GM18873 (cell line): ENCODE measurements around the gene YWHAG.
"Not testable (repeated sequence)": the region's sequence is repeated elsewhere in the genome, so short reads cannot be mapped to it uniquely, and the experiment has no call there.

Source experiments
- ATAC-seq: cut with Tn5 transposase; IDR thresholded peaks from one replicate; pipeline ENCODE4 v1.9.1; 2021; ENCODE audit warnings: mild to moderate bottlenecking, moderate library complexity, moderate number of reproducible peaks; ENCODE audit not compliant: unreplicated experiment, low FRiP score

The YWHAG gene

GRCh38 chr7:76358481-76359110, at the start of gene YWHAG:
TSS of gene YWHAG (minus strand) at chr7:76358991. CDS start at chr7:76358808, 183 bp downstream.
- ATAC-seq: peak; percentile 53

GRCh38 chr7:76408121-76408560, 49.4 kb upstream of the YWHAG start:
- no peak for ATAC-seq

GRCh38 chr7:76407718-76408117, 48.9 kb upstream of the YWHAG start:
- no peak for ATAC-seq

DNA sequence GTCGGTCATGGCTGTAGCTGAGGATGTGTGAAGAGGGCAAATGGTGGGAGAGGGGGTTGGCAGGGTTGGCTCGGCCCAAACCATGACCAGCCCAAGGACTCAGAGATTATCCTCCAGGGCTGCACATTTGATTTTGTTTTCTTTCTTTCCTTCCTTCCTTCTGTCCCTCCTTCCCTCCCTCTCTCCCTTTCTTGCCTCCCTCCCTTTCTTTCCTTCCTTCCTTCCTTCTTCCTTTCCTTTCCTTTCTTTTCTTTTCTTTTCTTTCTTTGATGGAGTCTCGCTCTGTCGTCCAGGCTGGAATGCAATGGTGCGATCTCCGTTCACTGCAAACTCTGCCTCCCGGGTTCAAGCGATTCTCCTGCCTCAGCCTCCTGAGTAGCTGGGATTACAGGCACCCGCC, 46.9 kb upstream of the YWHAG start:
- no peak for ATAC-seq

DNA sequence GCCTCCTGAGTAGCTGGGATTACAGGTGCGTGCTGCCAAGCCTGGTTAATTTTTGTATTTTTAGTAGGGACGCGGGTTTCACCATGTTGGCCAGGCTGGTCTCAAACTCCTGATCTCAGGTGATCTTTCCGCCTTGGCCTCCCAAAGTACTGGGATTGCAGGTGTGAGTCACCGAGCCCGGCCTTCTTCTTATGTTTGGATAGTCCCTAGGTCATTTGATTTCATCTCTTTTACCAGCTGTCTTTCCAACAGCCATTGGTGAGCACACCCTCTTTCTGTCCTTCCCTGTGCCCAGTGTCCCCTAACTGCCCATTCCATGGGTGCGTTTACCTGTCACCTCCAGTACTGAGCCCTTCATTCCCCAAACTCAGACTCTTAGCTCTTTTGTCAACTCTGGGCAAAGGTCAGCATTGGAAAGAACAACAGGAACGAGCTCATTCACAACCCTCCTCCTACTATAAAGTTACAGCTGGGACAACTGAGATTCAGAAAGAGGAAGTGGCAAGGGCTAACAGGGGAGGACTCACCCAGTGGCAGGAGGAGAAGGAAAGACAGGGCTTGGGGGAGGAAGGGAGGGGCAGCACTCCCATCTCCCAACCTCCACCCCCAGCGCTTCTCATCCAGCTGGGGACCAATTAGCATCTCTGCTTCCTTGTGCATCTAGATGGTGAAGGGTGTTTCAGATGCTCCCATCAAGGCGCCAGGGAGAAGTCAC, 45.1 kb upstream of the YWHAG start:
- ATAC-seq: no peak

DNA sequence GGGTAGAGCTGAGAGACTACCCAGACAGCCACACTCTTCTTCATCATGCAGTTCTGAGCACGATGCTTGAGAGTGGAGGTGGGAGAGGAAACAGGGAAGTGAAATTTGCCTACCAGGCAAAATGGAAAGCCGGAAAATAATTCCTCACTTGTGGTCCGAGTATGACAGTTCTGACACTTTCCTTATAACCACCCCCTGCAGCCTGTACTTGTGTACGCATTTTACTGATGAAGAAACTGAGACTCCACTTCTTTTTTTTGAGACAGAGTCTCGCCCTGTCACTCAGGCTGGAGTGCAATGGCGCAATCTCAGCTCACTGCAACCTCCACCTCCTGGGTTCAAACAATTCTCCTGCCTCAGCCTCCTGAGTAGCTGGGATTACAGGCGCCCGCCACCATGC, 44.3 kb upstream of the YWHAG start:
- ATAC-seq: not testable (repeated sequence)

DNA sequence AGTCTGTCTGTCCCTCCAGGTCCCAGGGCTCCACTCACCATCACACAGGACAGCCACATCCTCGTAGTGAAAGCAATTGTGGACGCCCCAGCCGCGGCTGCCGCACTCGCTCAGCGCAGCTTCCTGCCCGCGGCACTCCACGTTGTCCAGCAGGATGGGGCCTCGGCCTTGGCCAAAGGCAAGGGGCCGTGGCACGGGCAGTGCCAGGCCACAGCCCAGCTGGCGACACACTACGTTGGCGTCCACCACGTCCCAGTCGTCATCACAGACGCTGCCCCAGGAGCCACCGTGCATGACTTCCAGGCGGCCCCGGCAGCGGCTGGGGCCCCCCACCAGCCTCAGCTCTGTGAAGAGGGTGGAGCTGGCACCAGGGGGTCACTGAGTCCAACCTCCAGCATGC, 41.5 kb upstream of the YWHAG start:
- no peak for ATAC-seq

- no peak for ATAC-seq
These were observed 38.8 kb upstream of the YWHAG start for GRCh38 chr7:76397409-76398183.

- ATAC-seq: no peak
These were observed 38.1 kb upstream of the YWHAG start for GRCh38 chr7:76396864-76397263.

- ATAC-seq: no peak
These were observed 37.4 kb upstream of the YWHAG start for GRCh38 chr7:76395965-76396726.

DNA sequence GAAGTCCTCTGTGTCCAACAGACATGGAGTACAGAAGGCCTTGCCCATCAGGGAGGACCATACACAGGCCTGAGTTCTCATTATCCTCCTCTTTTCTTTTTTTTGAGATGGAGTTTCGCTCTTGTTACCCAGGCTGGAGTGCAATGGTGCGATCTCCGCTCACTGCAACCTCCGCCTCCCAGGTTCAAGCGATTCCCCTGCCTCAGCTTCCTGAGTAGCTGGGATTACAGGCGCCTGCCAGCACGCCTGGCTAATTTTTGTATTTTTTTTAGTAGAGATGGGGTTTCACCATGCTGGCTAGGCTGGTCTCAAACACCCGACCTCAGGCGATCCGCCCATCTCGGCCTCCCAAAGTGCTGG, 36.8 kb upstream of the YWHAG start:
- ATAC-seq: not testable (repeated sequence)

GRCh38 chr7:76394957-76395356, 36.2 kb upstream of the YWHAG start:
- no peak for ATAC-seq

DNA sequence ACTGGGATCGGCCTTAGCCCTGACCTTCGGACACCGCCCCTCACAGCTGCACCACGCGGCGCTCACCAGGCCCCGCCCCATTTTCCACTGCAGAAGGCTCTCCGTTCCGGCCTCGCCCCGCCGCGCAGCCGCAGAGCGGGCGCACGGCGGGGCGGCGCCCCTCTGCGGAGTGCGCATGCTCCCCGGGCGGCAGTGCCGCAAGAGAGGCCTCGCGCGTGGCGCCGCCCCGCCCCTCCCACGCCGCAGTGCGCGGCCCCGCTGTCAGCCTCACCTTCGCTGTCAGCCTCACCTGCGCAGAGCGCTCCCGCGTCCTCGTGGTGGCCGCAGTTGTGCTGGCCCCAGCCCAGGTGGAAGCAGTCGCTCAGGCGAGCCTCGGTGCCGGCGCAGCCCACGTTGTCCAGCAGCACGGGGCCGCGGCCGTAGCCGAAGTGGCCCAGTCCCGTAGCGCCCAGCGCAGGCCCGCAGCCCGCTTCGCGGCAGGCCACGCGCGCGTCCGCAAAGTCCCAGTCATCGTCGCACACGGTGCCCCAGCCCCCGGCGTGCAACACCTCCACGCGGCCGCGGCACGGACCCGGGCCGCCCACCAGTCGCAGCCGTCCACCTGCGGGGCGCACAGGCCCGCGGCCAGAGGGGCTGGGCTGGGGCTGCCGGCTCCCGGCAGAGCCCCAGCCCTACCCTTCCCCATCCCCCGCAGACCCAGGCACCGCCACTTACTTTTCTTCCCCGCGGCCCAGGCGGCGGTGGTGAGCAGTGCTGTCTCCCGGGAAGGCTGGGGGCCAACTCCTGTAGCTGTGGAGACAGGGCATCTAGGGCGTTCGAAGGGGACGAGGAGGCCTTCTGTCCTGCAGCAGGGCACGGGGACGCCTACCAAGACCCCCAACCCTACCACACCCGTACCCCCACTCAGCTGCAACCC, 34.6 kb upstream of the YWHAG start:
- peak; percentile 72 for ATAC-seq

GRCh38 chr7:76392531-76393115, 33.8 kb upstream of the YWHAG start:
- no peak for ATAC-seq

- no peak for ATAC-seq
These were observed 31.3 kb upstream of the YWHAG start for GRCh38 chr7:76390092-76390491.

DNA sequence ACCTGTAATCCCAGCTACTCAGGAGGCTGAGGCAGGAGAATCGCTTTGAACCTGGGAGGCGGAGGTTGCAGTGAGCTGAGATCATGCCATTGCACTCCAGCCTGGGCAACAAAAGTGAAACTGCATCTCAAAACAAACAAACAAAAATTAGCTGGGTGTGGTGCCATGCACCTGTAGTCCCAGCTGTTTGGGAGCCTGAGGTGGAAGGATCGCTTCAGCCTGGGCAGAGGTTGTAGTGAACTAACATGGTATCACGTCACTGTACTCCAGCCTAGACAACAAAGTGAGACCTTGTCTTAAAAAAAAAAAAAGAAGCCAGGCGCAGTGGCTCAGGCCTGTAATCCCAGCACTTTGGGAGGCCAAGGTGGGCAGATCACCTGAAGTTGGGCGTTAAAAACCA, 29.0 kb upstream of the YWHAG start:
- not testable (repeated sequence) for ATAC-seq

DNA sequence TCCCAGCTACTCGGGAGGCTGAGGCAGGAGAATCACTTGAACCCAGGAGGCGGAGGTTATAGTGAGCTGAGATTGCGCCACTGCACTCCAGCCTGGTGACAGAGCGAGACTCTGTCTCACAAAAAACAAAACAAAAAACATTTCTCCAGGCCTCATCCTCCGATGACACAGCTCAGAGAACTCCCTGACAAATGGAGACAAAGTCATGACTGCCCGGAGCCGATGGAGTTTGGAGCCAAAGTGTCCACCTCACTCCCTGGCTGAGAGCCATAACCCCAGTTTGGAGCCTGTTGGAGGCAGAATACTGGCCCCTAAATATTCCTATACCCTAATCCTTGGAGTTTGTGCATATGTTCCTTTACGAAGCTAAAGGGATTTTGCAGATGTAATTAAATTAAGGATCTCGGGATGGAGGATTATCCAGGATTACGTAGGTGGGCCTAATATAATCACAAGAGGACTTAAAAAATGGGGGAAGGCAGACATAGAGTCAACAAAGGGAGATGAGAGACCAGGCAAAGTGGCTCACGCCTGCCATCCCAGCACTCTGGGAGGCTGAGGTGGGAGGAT, 28.0 kb upstream of the YWHAG start:
- ATAC-seq: no peak

DNA sequence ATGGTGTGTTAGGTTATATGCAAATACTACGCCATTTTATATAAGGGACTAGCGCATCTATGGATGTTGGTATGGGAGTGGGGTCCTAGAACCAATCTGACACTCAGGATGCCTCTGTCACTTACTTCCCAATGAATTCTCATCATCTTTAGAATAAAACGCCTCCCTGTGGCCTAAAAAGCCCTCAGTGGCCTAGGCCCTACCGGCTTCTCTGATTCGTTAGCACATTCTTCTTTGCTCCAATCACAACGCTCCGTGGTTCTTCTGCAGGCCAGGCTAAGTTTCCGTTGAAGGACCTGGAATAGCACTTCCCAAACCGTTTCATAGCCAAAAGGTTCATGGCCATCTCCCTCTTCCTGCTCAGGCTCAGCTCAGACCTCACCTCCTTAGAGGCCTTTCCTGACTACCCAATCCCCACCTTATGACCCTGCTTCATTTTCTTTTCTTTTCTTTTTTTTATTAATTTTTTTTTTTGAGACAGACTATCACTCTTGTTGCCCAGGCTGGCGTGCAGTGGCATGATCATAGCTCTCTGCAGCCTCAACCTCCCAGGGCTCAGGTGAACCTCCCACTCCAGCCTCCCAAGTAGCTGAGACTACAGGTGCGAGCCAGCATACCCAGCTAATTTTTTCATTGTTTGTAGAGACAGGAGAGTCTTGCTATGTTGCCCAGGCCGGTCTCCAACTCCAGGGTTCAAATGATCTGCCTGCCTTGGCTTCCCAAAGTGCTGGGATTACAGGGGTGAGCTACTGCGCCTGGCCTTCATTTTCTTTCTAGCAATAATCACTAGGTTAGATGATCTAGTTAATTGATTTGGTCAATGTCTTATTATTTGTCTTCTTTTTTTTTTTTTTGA, 24.5 kb upstream of the YWHAG start:
- no peak for ATAC-seq
